Parathyroid adenoma (tissue), 2 donors: ENCODE results near the gene LTC4S.
A peak's percentile ranks its signal among the peaks of the same experiment; 100 is the strongest.

ENCODE experiments used
- H2AFZ ChIP-seq: fragments of 300-600 bp; sonication (generic); one replicate; pipeline ENCODE4 v1.7.0; 2017; ENCODE audit warnings: antibody characterized with exemption, mild to moderate bottlenecking
- H3K27ac ChIP-seq: fragments of 300-600 bp; sonication (generic); one replicate; pipeline ENCODE4 v1.7.0; 2017
- H3K27me3 ChIP-seq: fragments of 300-600 bp; sonication (generic); one replicate; pipeline ENCODE4 v1.7.0; 2017; ENCODE audit warnings: low read length; ENCODE audit not compliant: control insufficient read depth, insufficient read depth
- H3K36me3 ChIP-seq: fragments of 300-600 bp; sonication (generic); one replicate; pipeline ENCODE4 v1.7.0; 2017; ENCODE audit warnings: low read length; ENCODE audit not compliant: control insufficient read depth, insufficient read depth
- H3K4me1 ChIP-seq: fragments of 300-600 bp; sonication (generic); one replicate; pipeline ENCODE4 v1.7.0; 2017; ENCODE audit warnings: control low read depth
- H3K4me2 ChIP-seq: fragments of 300-600 bp; sonication (generic); one replicate; pipeline ENCODE4 v1.7.0; 2017; ENCODE audit warnings: low read length
- H3K4me3 ChIP-seq: fragments of 300-600 bp; sonication (generic); one replicate; pipeline ENCODE4 v1.7.0; 2017; ENCODE audit warnings: low read depth, low read length
- H3K79me2 ChIP-seq: fragments of 300-600 bp; sonication (generic); one replicate; pipeline ENCODE4 v1.7.0; 2017; ENCODE audit warnings: control low read depth
- H3K9ac ChIP-seq: fragments of 300-600 bp; sonication (generic); one replicate; pipeline ENCODE4 v1.7.0; 2017; ENCODE audit warnings: mild to moderate bottlenecking
- H3K9me3 ChIP-seq: fragments of 300-600 bp; sonication (generic); one replicate; pipeline ENCODE4 v1.7.0; 2017; ENCODE audit warnings: low read length; ENCODE audit not compliant: control insufficient read depth
- TF ChIP-seq, protein P1 (sequence below): fragments of 300-600 bp; sonication (generic); IDR thresholded peaks from one replicate; pipeline ENCODE4 v1.7.0; 2017; ENCODE audit warnings: antibody characterized with exemption, mild to moderate bottlenecking
- donor health status: primary hyperparathyroidism.

The LTC4S gene

DNA sequence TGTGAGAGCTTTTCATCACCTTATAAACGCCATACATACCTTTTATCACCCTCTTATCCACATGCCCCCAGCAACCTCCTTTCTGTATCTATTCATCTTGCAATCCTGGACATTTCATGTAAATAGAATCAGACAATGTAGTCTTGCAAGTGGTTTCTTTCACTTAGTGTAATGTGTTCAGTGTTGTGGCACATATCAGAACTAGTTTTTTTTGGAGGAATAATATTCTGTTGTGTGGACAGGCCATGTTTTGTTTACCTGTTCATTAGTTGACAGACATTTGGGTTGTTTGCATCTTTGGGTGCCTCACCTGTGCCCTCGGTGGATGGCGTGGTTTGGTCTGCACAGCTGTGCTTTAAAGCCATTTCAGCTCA, 28.3 kb downstream of the LTC4S start:
- Histone ChIP-seq H3K36me3 (no peaks in the 10 kb centered on the region), H3K4me1 (peaks cover 31% of the 10 kb centered on the region), H3K27me3 (no peaks in the 10 kb centered on the region), H3K9ac (no peak overlapping the region), H3K27ac (peak overlapping the region; percentile 96), H3K4me2 (peak overlapping the region; percentile 79), H3K79me2 (peaks cover 29% of the 10 kb centered on the region), H2AFZ (no peak overlapping the region), H3K9me3 (no peaks in the 10 kb centered on the region), H3K4me3 (peak overlapping the region; percentile 74)
- TF ChIP-seq, protein P1, sequence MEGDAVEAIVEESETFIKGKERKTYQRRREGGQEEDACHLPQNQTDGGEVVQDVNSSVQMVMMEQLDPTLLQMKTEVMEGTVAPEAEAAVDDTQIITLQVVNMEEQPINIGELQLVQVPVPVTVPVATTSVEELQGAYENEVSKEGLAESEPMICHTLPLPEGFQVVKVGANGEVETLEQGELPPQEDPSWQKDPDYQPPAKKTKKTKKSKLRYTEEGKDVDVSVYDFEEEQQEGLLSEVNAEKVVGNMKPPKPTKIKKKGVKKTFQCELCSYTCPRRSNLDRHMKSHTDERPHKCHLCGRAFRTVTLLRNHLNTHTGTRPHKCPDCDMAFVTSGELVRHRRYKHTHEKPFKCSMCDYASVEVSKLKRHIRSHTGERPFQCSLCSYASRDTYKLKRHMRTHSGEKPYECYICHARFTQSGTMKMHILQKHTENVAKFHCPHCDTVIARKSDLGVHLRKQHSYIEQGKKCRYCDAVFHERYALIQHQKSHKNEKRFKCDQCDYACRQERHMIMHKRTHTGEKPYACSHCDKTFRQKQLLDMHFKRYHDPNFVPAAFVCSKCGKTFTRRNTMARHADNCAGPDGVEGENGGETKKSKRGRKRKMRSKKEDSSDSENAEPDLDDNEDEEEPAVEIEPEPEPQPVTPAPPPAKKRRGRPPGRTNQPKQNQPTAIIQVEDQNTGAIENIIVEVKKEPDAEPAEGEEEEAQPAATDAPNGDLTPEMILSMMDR = no peak

DNA sequence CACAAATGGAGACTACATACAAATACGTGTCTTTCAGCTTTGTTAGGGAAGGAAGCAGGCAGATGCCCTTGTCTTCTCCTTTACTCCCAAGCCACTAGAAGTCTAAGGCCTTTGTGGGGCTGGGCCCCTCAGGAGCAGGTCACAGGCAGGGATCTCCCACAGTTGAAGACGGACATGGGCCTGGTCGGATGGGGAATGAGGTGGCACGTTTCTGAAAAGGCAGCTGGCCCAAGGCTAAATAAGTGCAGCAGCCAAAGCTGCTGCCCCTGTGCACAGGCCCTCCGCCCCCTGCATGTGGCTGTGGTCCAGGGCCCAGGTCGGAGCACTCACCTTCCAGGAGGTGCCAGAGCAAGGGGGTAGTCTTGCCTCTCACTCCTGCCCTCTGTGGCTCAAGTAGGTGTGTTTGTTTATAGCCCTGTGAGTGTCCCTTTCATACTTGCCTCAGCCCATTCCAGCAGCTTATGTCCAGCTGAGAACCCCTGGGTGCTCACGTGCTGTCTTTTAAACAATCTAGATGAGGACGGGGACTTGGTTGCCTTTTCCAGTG, 28.7 kb downstream of the LTC4S start:
- Histone ChIP-seq H3K9me3 (no peaks in the 10 kb centered on the region), H3K4me2 (peak overlapping the region; percentile 79), H3K36me3 (no peaks in the 10 kb centered on the region), H3K4me1 (peaks cover 31% of the 10 kb centered on the region), H3K4me3 (peak overlapping the region; percentile 74), H3K27me3 (no peaks in the 10 kb centered on the region), H3K27ac (peak overlapping the region; percentile 96), H2AFZ (no peak overlapping the region), H3K79me2 (peaks cover 30% of the 10 kb centered on the region), H3K9ac (no peak overlapping the region)
- TF ChIP-seq, protein P1 = no peak

DNA sequence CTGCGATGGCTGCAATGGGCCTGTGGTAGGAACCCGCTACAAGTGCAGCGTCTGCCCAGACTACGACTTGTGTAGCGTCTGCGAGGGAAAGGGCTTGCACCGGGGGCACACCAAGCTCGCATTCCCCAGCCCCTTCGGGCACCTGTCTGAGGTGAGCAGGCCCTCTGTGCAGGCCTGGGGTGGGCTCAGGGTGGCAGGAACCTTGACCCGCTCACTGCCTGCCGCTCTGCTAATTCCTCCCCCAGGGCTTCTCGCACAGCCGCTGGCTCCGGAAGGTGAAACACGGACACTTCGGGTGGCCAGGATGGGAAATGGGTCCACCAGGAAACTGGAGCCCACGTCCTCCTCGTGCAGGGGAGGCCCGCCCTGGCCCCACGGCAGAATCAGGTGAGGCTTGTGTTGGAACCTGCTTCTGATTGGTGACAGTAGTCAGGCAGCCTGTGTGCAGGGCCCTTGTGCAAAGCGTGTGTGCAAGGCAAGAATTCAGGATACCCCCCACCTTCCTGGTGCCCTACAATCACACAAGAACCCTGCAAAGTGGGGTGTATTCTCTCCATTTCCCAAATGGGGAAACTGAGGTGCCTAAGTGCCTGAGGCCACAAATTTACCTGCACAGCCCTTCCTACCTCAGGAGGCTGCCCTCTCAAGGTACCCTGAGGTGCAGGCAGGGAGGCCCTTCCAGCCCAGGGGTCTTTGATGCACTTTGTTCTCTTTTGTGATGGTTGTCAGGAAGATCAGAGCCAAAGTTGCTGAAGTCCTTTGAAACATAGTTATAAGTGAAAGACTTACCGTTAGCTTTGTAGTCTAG, 30.4 kb downstream of the LTC4S start:
- Histone ChIP-seq H3K4me1 (peaks cover 25% of the 10 kb centered on the region), H2AFZ (no peak overlapping the region), H3K9ac (no peak overlapping the region), H3K4me2 (no peak overlapping the region), H3K4me3 (no peak overlapping the region), H3K36me3 (no peaks in the 10 kb centered on the region), H3K9me3 (no peaks in the 10 kb centered on the region), H3K27me3 (no peaks in the 10 kb centered on the region), H3K27ac (no peak overlapping the region), H3K79me2 (peaks cover 33% of the 10 kb centered on the region)
- TF ChIP-seq, protein P1 = no peak

DNA sequence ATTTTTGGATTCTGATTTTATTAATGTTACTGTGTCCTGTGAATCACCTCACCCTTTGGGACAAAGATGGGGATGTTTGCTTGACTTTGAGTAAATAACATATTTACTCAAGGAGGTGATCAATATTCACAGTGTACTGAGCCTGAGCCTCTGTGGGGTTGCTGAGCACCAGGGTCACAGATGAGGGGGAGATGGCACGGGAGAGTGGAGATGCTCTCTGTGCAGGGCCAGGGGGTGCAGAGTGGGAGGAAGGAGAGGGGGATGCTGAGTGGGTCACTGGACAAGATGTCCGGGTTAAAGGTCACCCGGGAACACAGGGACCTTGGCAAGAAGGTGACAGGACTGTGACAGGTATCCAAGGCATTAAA, 30.9 kb downstream of the LTC4S start:
- H3K4me3 ChIP-seq = no peak overlapping the region
- TF ChIP-seq, protein P1 = no peak
- no peak overlapping the region for H3K27ac ChIP-seq
- no peaks in the 10 kb centered on the region for H3K36me3 ChIP-seq
- H3K79me2 ChIP-seq = peaks cover 34% of the 10 kb centered on the region
- no peak overlapping the region for H3K4me2 ChIP-seq
- no peak overlapping the region for H2AFZ ChIP-seq
- no peak overlapping the region for H3K9ac ChIP-seq
- H3K27me3 ChIP-seq = no peaks in the 10 kb centered on the region
- no peaks in the 10 kb centered on the region for H3K9me3 ChIP-seq
- H3K4me1 ChIP-seq = peaks cover 20% of the 10 kb centered on the region
